GM06990 (cell line): ENCODE data around the gene GCN1.

Source experiments
- DNase-seq: peaks from one replicate; pipeline ENCODE4 v3.0.0-alpha.2; 2011; ENCODE audit not compliant: insufficient read length; ENCODE audit errors: extremely low read depth
- H3K27me3 ChIP-seq: replicated peaks from 2 replicates; pipeline ENCODE4 v1.6.0; 2011; ENCODE audit warnings: low read length; ENCODE audit not compliant: control insufficient read depth, insufficient read depth
- H3K36me3 ChIP-seq: 2 replicates; pipeline ENCODE4 v1.5.1; 2011; ENCODE audit warnings: low read length; ENCODE audit not compliant: control insufficient read depth, insufficient read depth
- H3K4me3 ChIP-seq: replicated peaks from 2 replicates; pipeline ENCODE4 v1.5.1; 2011; ENCODE audit warnings: low read depth, mild to moderate bottlenecking, control low read depth, low read length
- CTCF ChIP-seq: IDR thresholded peaks from 2 replicates; pipeline ENCODE4 v1.5.1; 2011; ENCODE audit warnings: low read length, control low read depth, mild to moderate bottlenecking, inconsistent platforms; ENCODE audit not compliant: insufficient read depth, poor library complexity, severe bottlenecking

The GCN1 gene

GRCh38 chr12:120225852-120226640 lies 31.5 kb upstream of the GCN1 start:
- TF ChIP-seq CTCF: peak; percentile 36
- Histone ChIP-seq H3K4me3 (peak overlapping the region; percentile 52), H3K36me3 (peaks cover 3% of the 10 kb centered on the region), H3K27me3 (no peaks in the 10 kb centered on the region)
- DNase-seq: peak; percentile 73

GRCh38 chr12:120225200-120225558 lies 30.7 kb upstream of the GCN1 start:
- Histone ChIP-seq H3K4me3 (peak overlapping the region; percentile 52), H3K27me3 (no peaks in the 10 kb centered on the region), H3K36me3 (peaks cover 3% of the 10 kb centered on the region)
- DNase-seq: no peak
- TF ChIP-seq CTCF: no peak

- no peak for TF ChIP-seq CTCF
- Histone ChIP-seq H3K4me3 (peak overlapping the region; percentile 52), H3K36me3 (peaks cover 3% of the 10 kb centered on the region), H3K27me3 (no peaks in the 10 kb centered on the region)
- peak; percentile 62 for DNase-seq
These were observed 30.0 kb upstream of the GCN1 start for GRCh38 chr12:120224304-120225199.

GRCh38 chr12:120223458-120224303 lies 29.2 kb upstream of the GCN1 start:
- TF ChIP-seq CTCF: no peak
- H3K36me3 ChIP-seq: peaks cover 5% of the 10 kb centered on the region
- DNase-seq: no peak
- no peaks in the 10 kb centered on the region for H3K27me3 ChIP-seq
- H3K4me3 ChIP-seq: no peak overlapping the region; the same call in 1 of the 2 replicates

GRCh38 chr12:120222288-120222832 lies 27.8 kb upstream of the GCN1 start:
- Histone ChIP-seq H3K4me3 (no peak overlapping the region), H3K27me3 (no peaks in the 10 kb centered on the region), H3K36me3 (peaks cover 5% of the 10 kb centered on the region)
- no peak for DNase-seq
- no peak for TF ChIP-seq CTCF
